Choroid plexus epithelial cell (primary cell): ENCODE results near the gene COL1A1.

Experiments
- DNase-seq: peaks from one replicate; pipeline ENCODE4 v3.0.0-alpha.2; 2010; ENCODE audit warnings: low read depth
- H3K4me3 ChIP-seq: 2 replicates; pipeline ENCODE4 v1.5.1; 2011; ENCODE audit warnings: low read depth, mild to moderate bottlenecking, control low read depth, low read length, moderate library complexity
- CTCF ChIP-seq: conservative IDR thresholded peaks from 2 replicates; pipeline ENCODE4 v1.5.1; 2011; ENCODE audit warnings: low read depth, mild to moderate bottlenecking, control low read depth, inconsistent platforms, low read length, moderate library complexity

Gene COL1A1

DNA sequence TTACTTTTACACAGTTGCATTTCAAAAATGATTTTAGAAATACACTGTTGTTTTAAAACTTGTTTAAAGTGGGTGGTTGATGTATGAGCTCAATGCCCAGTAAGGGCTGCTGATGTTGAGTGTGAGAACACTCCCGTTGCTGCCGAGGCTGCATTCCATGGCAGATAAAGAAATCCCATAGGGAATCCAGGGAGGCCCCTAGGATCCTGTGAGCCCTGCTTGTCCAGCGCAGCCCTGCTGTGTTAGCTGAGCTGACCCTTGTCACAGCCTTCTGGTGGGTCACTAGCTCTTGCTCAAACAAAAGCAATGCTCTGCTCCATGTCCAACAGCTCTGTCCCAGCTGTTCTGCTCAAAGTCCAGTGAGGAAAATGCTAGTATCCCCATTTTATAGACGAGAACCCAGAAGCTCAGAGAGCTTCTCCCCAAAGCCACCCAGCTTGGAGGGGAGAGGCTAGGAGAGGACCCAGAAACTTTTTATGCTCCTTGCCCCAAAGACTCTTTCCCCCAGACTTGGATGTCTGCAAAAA, 18.6 kb upstream of the COL1A1 start:
- DNase-seq, result peak; percentile 85
- peak overlapping the region; percentile 2 for H3K4me3 ChIP-seq
- TF ChIP-seq CTCF, result no peak

GRCh38 chr17:50219342-50219741, 17.9 kb upstream of the COL1A1 start:
- TF ChIP-seq CTCF, result no peak
- H3K4me3 ChIP-seq, result no peak overlapping the region
- peak; percentile 91 for DNase-seq

- no peak overlapping the region for H3K4me3 ChIP-seq
- DNase-seq, result peak; percentile 97
- TF ChIP-seq CTCF, result no peak
Measured at GRCh38 chr17:50218771-50219315, 17.4 kb upstream of the COL1A1 start.

- no peak for TF ChIP-seq CTCF
- no peak overlapping the region for H3K4me3 ChIP-seq
- peak; percentile 62 for DNase-seq
Measured at GRCh38 chr17:50218071-50218759, 16.8 kb upstream of the COL1A1 start.

DNA sequence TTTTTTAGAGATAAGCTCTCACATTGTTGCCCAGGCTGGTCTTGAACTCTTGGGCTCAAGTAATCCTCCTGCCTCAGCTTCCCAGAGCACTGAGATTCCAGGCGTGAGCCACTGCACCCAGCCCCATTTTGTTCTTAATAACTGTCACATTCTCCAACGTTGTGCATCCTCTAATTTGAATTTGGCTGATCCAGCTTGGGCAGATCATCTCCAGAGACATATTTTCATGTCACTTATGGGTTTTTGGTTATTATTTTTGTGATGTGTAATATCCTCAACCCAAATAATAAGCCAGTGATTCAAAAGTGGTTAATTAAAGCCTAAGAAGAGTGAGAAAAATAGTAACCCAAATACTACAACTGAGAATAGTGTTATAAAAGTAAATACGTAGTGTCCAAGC, 16.2 kb upstream of the COL1A1 start:
- H3K4me3 ChIP-seq, result no peak overlapping the region
- no peak for DNase-seq
- TF ChIP-seq CTCF, result no peak

GRCh38 chr17:50214976-50215760, 13.7 kb upstream of the COL1A1 start:
- H3K4me3 ChIP-seq, result no peak overlapping the region
- TF ChIP-seq CTCF, result no peak
- no peak for DNase-seq
